Astrocyte (in vitro differentiated cells and primary cell): ENCODE results near the gene CCDC190.

Source experiments
- CTCF ChIP-seq: IDR thresholded peaks from 2 replicates; pipeline ENCODE4 v1.5.1; 2011; ENCODE audit warnings: low read depth, mild to moderate bottlenecking, inconsistent platforms, low read length, moderate library complexity; ENCODE audit not compliant: insufficient read depth
- EZH2 ChIP-seq: IDR thresholded peaks from 2 replicates; pipeline ENCODE4 v1.6.1; 2012; ENCODE audit warnings: mild to moderate bottlenecking, low read length, inconsistent platforms; ENCODE audit not compliant: insufficient read depth

- no peak for TF ChIP-seq CTCF
- no peak for TF ChIP-seq EZH2
Measured at GRCh38 chr1:162884831-162885230, 23.9 kb upstream of the CCDC190 start.
